Stimulated activated CD8-positive, alpha-beta memory T cell treated with anti-CD3 and anti-CD28 coated beads, Interleukin-12 subunit alpha, Interleukin-12 subunit beta, amount 100 ng/mL, for 24 hours (primary cell): Measurements from ENCODE around the gene ERG.

Source experiments
- DNase-seq: peaks from one replicate; pipeline ENCODE4 v3.0.0-alpha.2; 2020; ENCODE audit errors: extremely low read depth

ERG gene

DNA sequence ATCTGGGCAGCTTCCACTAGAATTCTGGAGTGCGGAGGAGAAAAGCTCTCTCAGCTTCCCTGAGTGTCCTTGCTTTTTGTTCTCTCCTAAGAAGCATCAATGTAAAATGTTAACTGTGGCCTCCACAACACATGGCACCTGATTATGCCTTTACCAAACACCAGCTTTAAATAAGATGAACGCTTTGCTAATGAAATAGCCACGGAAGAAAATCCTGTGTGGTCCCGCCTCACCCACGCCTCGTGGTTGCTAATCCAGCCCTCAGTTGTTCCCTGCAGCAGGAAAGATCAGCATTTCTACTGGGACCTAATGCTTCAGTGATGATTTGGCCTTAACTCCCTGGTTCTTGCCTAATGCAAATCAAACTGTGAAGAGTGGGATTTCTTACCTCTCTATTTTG is 1.8 kb upstream of the ERG start:
- no peak for DNase-seq

- DNase-seq: no peak
Observed at GRCh38 chr21:38499296-38499695, 1.0 kb upstream of the ERG start.

DNA sequence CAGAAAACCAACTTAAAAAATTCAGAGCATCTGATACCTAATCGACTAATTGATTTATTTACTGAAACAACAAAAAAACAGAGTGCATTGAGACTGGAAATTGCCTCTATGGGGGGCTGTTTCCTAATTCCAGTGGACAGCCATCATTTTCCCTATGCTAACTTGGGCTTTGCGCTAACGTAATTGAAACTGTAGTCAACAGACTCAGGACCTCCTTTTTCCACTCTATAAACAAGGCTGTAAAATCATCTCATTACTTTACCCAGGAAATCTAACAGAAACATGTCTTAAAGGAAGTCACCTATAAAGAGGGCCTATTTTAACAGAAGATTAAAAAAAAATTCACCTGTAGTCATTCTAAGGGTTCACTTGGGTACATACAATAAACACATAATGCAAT is 2.1 kb downstream of the ERG start:
- no peak for DNase-seq

DNA sequence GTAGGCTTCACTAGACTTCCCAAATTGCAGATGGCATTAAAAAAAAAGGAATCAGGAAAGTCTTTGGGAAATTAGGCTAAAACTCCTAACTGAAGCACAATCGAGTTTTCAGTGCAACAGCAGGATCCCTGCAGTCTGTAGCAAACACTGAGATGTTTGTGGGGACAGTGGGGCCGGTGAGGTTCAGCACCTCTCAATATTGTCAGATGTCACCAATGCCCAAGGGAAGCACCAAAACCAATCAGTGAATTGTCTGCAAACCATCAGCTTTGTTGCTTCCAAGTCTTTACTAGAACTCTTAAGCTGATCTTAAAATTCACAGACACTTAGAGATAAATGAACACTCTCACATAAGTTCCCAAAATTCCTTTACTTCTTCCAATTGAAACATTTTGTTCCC is 2.6 kb downstream of the ERG start:
- no peak for DNase-seq

DNA sequence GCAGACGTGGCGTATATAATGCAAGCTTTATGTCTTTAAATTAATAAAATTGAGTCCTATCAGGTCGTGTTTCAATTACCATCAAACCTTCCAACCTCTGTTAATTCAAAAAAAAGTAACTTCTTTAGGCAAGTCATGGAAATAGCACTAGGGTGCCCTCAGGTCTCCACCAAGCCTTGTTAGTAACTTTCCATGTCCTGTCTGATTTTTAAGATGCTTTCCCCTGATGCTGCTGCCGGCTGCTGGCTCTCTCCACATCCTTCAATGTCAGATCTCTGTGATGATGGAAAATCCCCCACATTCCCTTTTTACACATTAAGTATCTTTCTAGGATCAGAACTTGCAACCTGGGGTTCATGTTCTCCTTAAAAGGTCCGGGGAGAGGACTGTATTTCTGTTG is 3.0 kb downstream of the ERG start:
- no peak for DNase-seq

DNA sequence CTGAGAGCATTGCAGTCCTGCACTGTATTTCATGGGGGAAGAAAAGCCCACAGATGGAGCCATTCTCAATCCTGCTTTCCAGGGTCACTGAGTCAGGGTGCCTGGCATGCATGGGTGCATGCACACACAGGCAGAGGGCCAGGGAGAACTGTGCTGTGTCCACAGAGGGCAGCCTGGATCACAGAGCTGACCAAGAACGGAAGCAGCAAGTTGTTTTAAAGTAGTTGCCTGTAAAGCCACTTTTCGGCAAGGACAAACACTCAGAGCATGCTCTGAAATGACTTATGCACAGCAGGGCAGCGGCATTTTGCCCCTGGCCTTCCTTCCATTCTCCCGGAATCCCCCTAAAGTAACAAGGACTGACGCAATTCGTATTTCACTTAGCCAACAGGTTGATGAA is 3.6 kb downstream of the ERG start:
- DNase-seq: no peak

GRCh38 chr21:38494251-38494642 is 4.0 kb downstream of the ERG start:
- DNase-seq: no peak

- DNase-seq: no peak
Observed at GRCh38 chr21:38493549-38494250, 4.6 kb downstream of the ERG start.

DNA sequence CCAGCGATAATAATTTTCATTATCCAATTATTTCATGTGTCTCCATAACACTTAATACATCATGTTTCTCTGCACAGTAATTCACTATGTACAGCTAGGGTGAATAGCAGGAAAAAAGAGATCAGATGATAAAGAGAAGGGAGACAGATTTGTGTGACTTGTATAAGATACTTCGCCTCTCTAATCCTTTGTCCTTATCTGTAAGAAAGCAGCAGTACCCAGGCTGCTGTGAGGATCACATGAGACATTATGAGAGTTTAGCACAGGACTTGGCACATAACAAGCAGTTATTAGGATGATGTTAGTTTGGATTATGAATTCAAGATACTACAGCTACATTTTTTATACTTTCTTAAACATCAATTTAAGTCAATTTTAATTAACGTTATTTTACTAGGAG is 6.3 kb downstream of the ERG start:
- DNase-seq: no peak

GRCh38 chr21:38491536-38491935 is 6.7 kb downstream of the ERG start:
- DNase-seq: no peak

DNA sequence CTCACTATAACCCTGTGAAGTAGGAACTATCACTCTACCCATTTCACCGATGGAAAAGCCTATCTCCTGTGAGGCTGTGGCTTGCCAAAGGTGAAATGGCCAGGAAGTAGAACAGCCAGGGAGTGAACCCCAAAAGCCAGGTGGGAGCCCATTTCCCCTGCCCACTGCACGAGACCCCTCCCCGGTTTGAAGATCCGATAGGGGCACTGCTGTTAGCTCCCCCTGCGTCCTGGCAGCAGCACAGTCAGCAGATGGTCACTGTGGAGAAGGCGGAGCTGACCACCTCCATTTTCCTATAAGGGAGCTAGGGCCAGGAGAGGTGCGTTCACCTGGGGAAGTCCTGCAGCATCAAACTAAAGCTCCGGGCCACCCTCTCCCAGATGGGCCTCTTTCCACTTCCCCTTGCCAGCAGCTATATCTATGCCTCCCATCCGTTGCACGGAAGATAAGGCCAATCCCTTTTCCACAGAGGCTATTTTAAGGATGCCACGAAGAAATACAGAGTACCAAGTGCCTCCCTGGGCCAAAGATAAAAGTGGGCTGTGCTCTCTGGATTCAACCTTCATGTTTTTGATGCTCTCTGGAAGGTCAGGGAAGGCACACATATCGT is 7.8 kb downstream of the ERG start:
- no peak for DNase-seq

DNA sequence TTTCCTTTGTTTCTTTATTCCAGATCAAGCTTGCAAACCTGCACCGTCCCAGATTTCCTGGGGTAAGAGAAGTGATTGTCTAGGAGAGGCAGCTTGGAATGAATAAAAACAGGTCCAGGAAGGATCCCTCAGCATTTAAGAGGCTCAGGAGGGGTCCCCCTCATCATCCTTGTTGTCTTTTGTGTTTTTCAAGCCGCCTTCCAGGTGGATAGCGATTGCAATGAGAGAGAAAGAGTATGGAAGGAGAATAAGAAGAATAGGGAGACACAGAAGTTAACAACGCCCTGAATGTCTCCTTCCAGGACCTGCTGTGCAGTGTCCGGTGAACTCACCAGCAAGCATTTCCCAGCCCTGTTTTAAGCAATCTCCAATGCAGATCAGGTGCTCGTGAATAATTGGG is 8.5 kb downstream of the ERG start:
- no peak for DNase-seq

DNA sequence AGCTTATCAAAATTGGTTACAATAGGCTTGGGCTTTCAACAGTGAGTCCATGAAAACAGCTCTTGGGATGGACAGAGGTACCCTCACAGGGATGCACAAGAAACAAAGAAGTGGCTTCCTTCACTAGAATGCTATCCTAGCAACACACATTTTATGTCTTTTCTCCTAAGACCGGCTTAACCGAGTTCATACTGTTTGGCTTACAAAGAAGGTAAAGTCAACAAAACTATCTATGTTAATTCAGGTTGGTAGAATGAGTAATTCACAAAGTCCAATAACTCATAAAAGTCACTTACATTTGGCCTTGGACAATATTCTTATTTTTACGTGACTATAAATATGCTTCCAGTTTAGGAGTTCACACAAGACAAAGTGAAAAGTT is 9.0 kb downstream of the ERG start:
- no peak for DNase-seq

DNA sequence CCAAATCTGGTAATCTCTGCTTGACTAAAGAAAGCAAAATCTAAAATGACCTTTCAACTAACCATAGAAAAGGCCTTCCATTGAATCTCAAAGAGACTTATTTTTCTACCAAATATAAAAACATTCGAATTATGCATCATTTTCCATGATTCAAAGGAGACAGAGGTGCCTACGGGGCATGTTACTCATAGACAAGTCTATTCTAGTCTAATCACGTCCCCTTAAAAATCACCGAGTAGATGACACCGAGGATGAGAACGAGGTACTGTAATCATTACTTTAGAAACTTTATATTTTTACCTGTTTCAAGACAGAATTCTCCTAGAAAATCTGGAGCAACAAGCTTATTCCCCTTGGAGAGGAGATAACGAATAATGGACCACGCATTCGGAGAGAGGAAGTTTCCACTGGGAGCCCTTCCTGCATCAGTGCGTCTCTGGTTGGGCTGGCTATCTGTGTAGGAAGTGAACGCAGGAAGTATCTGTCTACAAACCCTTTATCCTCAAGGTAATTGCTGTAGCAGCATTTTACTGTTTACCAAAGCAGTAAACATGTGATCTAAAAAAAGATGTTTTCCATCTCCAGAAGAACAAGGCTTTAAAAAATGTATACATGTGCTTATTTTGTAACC is 9.5 kb downstream of the ERG start:
- no peak for DNase-seq

- no peak for DNase-seq
Observed at GRCh38 chr21:38487901-38488639, 10.2 kb downstream of the ERG start.

DNA sequence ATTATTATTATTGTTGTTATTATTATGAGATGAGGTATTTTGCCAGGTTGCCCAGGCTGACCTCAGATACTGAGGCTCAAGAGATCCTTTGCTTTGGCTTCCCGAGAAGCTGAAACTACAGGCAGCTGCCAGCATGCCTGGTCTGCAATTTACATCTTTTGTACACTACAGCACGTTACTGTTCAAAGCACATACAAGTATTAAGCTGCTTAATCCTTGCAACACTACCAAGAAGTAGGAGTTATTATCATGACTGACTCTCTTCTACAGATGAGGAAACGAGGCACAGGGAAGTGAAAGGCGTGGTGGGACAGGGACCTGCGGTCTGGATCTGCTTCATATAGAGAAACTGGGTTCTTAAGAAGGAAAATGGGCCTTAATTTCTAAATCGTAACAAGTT is 11.6 kb downstream of the ERG start:
- DNase-seq: no peak

- no peak for DNase-seq
Observed at GRCh38 chr21:38486221-38486620, 12.1 kb downstream of the ERG start.

- DNase-seq: no peak
Observed at GRCh38 chr21:38479641-38480525, 18.4 kb downstream of the ERG start.

GRCh38 chr21:38478782-38479181 is 19.5 kb downstream of the ERG start:
- no peak for DNase-seq

- no peak for DNase-seq
Observed at GRCh38 chr21:38477226-38477625, 21.1 kb downstream of the ERG start.

GRCh38 chr21:38476385-38476784 is 21.9 kb downstream of the ERG start:
- DNase-seq: no peak

DNA sequence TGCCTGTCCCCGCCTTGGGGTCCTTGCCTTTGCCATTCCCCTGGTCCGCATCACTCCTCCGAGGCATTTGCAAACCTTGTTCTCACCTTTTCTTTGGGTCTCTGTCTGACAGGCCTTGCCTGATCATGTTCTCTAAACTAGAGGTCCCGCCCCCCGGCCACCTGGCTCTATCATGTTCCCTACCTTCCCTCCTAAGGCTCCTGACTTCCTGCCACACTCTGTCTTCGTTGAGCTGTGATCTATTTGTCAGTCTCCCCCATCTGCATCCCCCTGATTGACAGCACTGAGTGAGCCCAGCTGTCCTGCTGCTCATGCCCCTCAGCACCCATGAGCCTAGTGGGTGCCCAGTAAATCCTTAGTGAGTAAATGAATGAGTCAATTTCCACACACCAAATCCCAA is 22.8 kb downstream of the ERG start:
- DNase-seq: no peak
